ENCODE results near the gene RPL32.
A peak's percentile ranks its signal among the peaks of the same experiment; 100 is the strongest.

RPL32 gene

GRCh38 chr3:12831301-12831866 is 10.0 kb downstream of the RPL32 start:
- no peak for TF ChIP-seq CTCF (IDR thresholded peaks at IDR 0.05; ENCODE audit: low read depth, low read length)
- H3K4me3 ChIP-seq (ENCODE audit: low read depth, low read length): no peak overlapping the region
- no peak for DNase-seq (ENCODE audit: low read depth, low spot score)
- in situ Hi-C loops (cut with HindIII; ENCODE audit: low sequenced_read_pairs): no loop called here

- TF ChIP-seq CTCF (IDR thresholded peaks at IDR 0.05; ENCODE audit: low read depth, low read length): peak; percentile 19
- H3K4me3 ChIP-seq (ENCODE audit: low read depth, low read length): no peak overlapping the region
Observed at GRCh38 chr3:12830785-12831156, 10.6 kb downstream of the RPL32 start.

GRCh38 chr3:12829886-12830784 is 11.2 kb downstream of the RPL32 start:
- H3K4me3 ChIP-seq (ENCODE audit: low read depth, low read length): no peak overlapping the region
- in situ Hi-C loops (cut with HindIII; ENCODE audit: low sequenced_read_pairs): no loop called here
- no peak for DNase-seq (ENCODE audit: low read depth, low spot score)
- TF ChIP-seq CTCF (IDR thresholded peaks at IDR 0.05; ENCODE audit: low read depth, low read length): peak; percentile 14

More at GRCh38 chr3:12830785-12831156, 10.6 kb downstream of the RPL32 start:
- DNase-seq (ENCODE audit: low read depth, low spot score): no peak
- in situ Hi-C loops (cut with HindIII; ENCODE audit: low sequenced_read_pairs): no loop called here

- no peak for TF ChIP-seq CTCF (IDR thresholded peaks at IDR 0.05; ENCODE audit: low read depth, low read length)
- DNase-seq (ENCODE audit: low read depth, low spot score): no peak
- in situ Hi-C loops (cut with HindIII; ENCODE audit: low sequenced_read_pairs): no loop called here
- H3K4me3 ChIP-seq (ENCODE audit: low read depth, low read length): no peak overlapping the region
Observed at GRCh38 chr3:12829404-12829803, 12.0 kb downstream of the RPL32 start.

- in situ Hi-C loops (cut with HindIII; ENCODE audit: low sequenced_read_pairs): no loop called here
- no peak overlapping the region for H3K4me3 ChIP-seq (ENCODE audit: low read depth, low read length)
- no peak for DNase-seq (ENCODE audit: low read depth, low spot score)
- TF ChIP-seq CTCF (IDR thresholded peaks at IDR 0.05; ENCODE audit: low read depth, low read length): no peak
Observed at GRCh38 chr3:12828751-12829150, 12.6 kb downstream of the RPL32 start.

GRCh38 chr3:12825156-12825555 is 16.2 kb downstream of the RPL32 start:
- DNase-seq (ENCODE audit: low read depth, low spot score): no peak
- in situ Hi-C loops (cut with HindIII; ENCODE audit: low sequenced_read_pairs): no loop called here

More at GRCh38 chr3:12825156-12825555, 16.2 kb downstream of the RPL32 start:
- TF ChIP-seq CTCF (IDR thresholded peaks at IDR 0.05; ENCODE audit: low read depth, low read length): no peak
- no peak overlapping the region for H3K4me3 ChIP-seq (ENCODE audit: low read depth, low read length)

Data from astrocyte of the spinal cord (primary cell).